OCI-LY7 (cell line): ENCODE measurements around the gene ELN. TPM values are rescaled to one million over a fixed set of nuclear protein-coding genes. Genes with fewer than 3 reads are reported as not detected.

ENCODE experiments used
- BruUV-seq: library from RNA; stranded (reverse); fragments of 400-500 nt; replicated peaks from 2 replicates; lab custom pipeline; 2021; lab: Mats Ljungman, UMichigan
- CTCF ChIA-PET: fragments of 300-600 bp; sonication (Branson Sonifier 250); formaldehyde crosslinking; loops from one replicate; lab custom pipeline; 2022; ENCODE audit warnings: antibody characterized with exemption; ENCODE audit not compliant: unreplicated experiment; lab: Charles Lee
- POLR2A ChIA-PET: fragments of 300-600 bp; sonication (Branson Sonifier 250); formaldehyde crosslinking; loops from one replicate; lab custom pipeline; 2022; ENCODE audit warnings: antibody characterized with exemption; lab: Charles Lee
- DNase-seq: peaks from one replicate; pipeline ENCODE4 v3.0.0-alpha.2; 2015; ENCODE audit warnings: low spot score
- H2AFZ ChIP-seq: fragments of 200-600 bp; sonication (generic), shearing (Covaris generic); 2 replicates; pipeline ENCODE4 v1.6.1; 2014; ENCODE audit warnings: mild to moderate bottlenecking, antibody characterized with exemption, low read length, moderate library complexity
- H3K27ac ChIP-seq: fragments of 200-600 bp; sonication (generic); 2 replicates; pipeline ENCODE4 v1.5.1; 2014; ENCODE audit warnings: mixed run types, low read depth, mild to moderate bottlenecking, moderate library complexity, low read length, inconsistent platforms; ENCODE audit not compliant: poor library complexity, severe bottlenecking
- H3K36me3 ChIP-seq: fragments of 200-600 bp; sonication (generic); 2 replicates; pipeline ENCODE4 v1.6.1; 2014; ENCODE audit warnings: mild to moderate bottlenecking, antibody characterized with exemption, low read length, moderate library complexity, mixed read lengths; ENCODE audit not compliant: insufficient read depth
- H3K4me1 ChIP-seq: fragments of 200-600 bp; sonication (generic); 2 replicates; pipeline ENCODE4 v1.5.1; 2014; ENCODE audit warnings: mild to moderate bottlenecking, low read length; ENCODE audit not compliant: insufficient read depth, poor library complexity, severe bottlenecking
- H3K4me2 ChIP-seq: fragments of 200-600 bp; sonication (generic); 2 replicates; pipeline ENCODE4 v1.6.1; 2014; ENCODE audit warnings: mild to moderate bottlenecking, low read length
- H3K4me3 ChIP-seq: fragments of 200-600 bp; sonication (generic); 2 replicates; pipeline ENCODE4 v1.5.1; 2014; ENCODE audit warnings: mild to moderate bottlenecking, low read depth, low read length; ENCODE audit not compliant: poor library complexity, severe bottlenecking
- H3K79me2 ChIP-seq: fragments of 200-600 bp; sonication (generic); 2 replicates; pipeline ENCODE4 v1.6.1; 2016; ENCODE audit warnings: low read depth, mild to moderate bottlenecking, low read length, moderate library complexity, mixed read lengths; ENCODE audit not compliant: insufficient read depth
- H3K9me2 ChIP-seq: fragments of 200-600 bp; sonication (generic); 2 replicates; pipeline ENCODE4 v1.6.1; 2016; ENCODE audit warnings: mild to moderate bottlenecking, low read length, mixed read lengths; ENCODE audit not compliant: insufficient read depth
- H3K9me3 ChIP-seq: fragments of 200-600 bp; sonication (generic); 2 replicates; pipeline ENCODE4 v1.6.1; 2014; ENCODE audit warnings: mild to moderate bottlenecking, mixed run types, low read length, mixed read lengths
- H4K20me1 ChIP-seq: fragments of 200-600 bp; sonication (generic); 2 replicates; pipeline ENCODE4 v1.6.1; 2014; ENCODE audit warnings: mild to moderate bottlenecking, antibody characterized with exemption, low read length, moderate library complexity, mixed read lengths; ENCODE audit not compliant: insufficient read depth
- EZH2phosphoT487 ChIP-seq: fragments of 200-600 bp; sonication (generic); IDR thresholded peaks from 2 replicates; pipeline ENCODE4 v1.6.1; 2018; ENCODE audit warnings: low read depth, borderline replicate concordance, mild to moderate bottlenecking, mixed run types, antibody characterized with exemption, low read length, moderate library complexity, mixed read lengths
- intact Hi-C: fragments of 100-400 bp; cut with micrococcal nuclease; formaldehyde crosslinking; loops from one replicate; pipeline ENCODE4 v1.10.0; 2022; ENCODE audit not compliant: unreplicated experiment
- total RNA-seq, 2 experiments: library from RNA; depleted of rRNA in 1 of 2; stranded (reverse); fragments of >200 nt in 1 of 2; shearing (Covaris generic) in 1 of 2; gene quantifications; 2 replicates each; pipeline ENCODE4 v1.2.3, GENCODE V29; 2014 to 2022
- TF ChIP-seq, protein P1 (sequence below): fragments of 200-600 bp; sonication (generic); conservative IDR thresholded peaks from 2 replicates; pipeline ENCODE4 v1.5.1; 2014; ENCODE audit warnings: mild to moderate bottlenecking, antibody characterized with exemption, low read length, moderate library complexity, mixed read lengths

Gene ELN
- total RNA-seq, 2 experiments from 2014 or later: not detected

- no TSS peak for BruUV-seq
- H2AFZ ChIP-seq: no peak overlapping the region
- no peaks in the 10 kb centered on the region for H3K9me3 ChIP-seq
- DNase-seq: no peak
- H3K36me3 ChIP-seq: no peaks in the 10 kb centered on the region
- H3K27ac ChIP-seq: no peak overlapping the region
- no peaks in the 10 kb centered on the region for H4K20me1 ChIP-seq
- ChIA-PET CTCF (no interaction called here), POLR2A (no interaction called here)
- no peaks in the 10 kb centered on the region for H3K9me2 ChIP-seq
- TF ChIP-seq, protein P1, sequence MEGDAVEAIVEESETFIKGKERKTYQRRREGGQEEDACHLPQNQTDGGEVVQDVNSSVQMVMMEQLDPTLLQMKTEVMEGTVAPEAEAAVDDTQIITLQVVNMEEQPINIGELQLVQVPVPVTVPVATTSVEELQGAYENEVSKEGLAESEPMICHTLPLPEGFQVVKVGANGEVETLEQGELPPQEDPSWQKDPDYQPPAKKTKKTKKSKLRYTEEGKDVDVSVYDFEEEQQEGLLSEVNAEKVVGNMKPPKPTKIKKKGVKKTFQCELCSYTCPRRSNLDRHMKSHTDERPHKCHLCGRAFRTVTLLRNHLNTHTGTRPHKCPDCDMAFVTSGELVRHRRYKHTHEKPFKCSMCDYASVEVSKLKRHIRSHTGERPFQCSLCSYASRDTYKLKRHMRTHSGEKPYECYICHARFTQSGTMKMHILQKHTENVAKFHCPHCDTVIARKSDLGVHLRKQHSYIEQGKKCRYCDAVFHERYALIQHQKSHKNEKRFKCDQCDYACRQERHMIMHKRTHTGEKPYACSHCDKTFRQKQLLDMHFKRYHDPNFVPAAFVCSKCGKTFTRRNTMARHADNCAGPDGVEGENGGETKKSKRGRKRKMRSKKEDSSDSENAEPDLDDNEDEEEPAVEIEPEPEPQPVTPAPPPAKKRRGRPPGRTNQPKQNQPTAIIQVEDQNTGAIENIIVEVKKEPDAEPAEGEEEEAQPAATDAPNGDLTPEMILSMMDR: no peak
- TF ChIP-seq EZH2phosphoT487: no peak
- H3K4me3 ChIP-seq: no peak overlapping the region
- no peak overlapping the region for H3K4me2 ChIP-seq
- H3K4me1 ChIP-seq: no peaks in the 10 kb centered on the region
- intact Hi-C loops: no loop called here
- H3K79me2 ChIP-seq: no peaks in the 10 kb centered on the region
These were observed 43.3 kb upstream of the ELN start for GRCh38 chr7:73984481-73985205.

GRCh38 chr7:73985737-73986141 lies 42.2 kb upstream of the ELN start:
- intact Hi-C loops: no loop called here
- CTCF ChIA-PET: no interaction called here

More at GRCh38 chr7:73985737-73986141, 42.2 kb upstream of the ELN start:
- Histone ChIP-seq H3K36me3 (no peaks in the 10 kb centered on the region), H3K4me3 (no peak overlapping the region), H3K79me2 (no peaks in the 10 kb centered on the region), H3K4me2 (no peak overlapping the region), H3K9me3 (no peaks in the 10 kb centered on the region), H4K20me1 (no peaks in the 10 kb centered on the region), H3K4me1 (no peaks in the 10 kb centered on the region), H2AFZ (no peak overlapping the region), H3K9me2 (no peaks in the 10 kb centered on the region), H3K27ac (no peak overlapping the region)
- POLR2A ChIA-PET: no interaction called here
- TF ChIP-seq EZH2phosphoT487: no peak
- TF ChIP-seq, protein P1: no peak
- no peak for DNase-seq
- BruUV-seq: no TSS peak
